H1 (cell line): Measurements from ENCODE around the gene RNF8. TPM values are rescaled to one million over a fixed set of nuclear protein-coding genes. Genes with fewer than 3 reads are reported as not detected.

Experiments
- CTCF ChIA-PET: fragments of 300-600 bp; sonication (Branson Sonifier 250); formaldehyde crosslinking; loops from one replicate; lab custom pipeline; 2021; ENCODE audit not compliant: partially characterized antibody; lab: Charles Lee
- POLR2A ChIA-PET: fragments of 300-600 bp; sonication (Branson Sonifier 250); formaldehyde crosslinking; loops from one replicate; lab custom pipeline; 2021; ENCODE audit warnings: inconsistent platforms; ENCODE audit not compliant: partially characterized antibody; lab: Charles Lee
- DNase-seq, 2 experiments: peaks; one replicate each; pipeline versions ENCODE4 v3.0.0 to v3.0.0-alpha.2; 2010 to 2022; ENCODE audit warnings: low spot score in 2 of 2, low read depth in 1 of 2, mixed read lengths in 1 of 2
- FAIRE-seq: peaks from 2 replicates; lab custom pipeline; 2011; peaks lifted over from hg19 to GRCh38; lab: Jason Lieb, UNC
- H2AFZ ChIP-seq: 2 replicates; pipeline ENCODE4 v1.8.1; 2012; ENCODE audit warnings: low read length, inconsistent platforms
- H2AK5ac ChIP-seq: 2 replicates; pipeline ENCODE4 v1.6.1; 2013; ENCODE audit warnings: low read depth, low read length
- H2BK120ac ChIP-seq: replicated peaks from 2 replicates; pipeline ENCODE3; 2013; ENCODE audit warnings: low read depth, low read length, inconsistent platforms
- H2BK12ac ChIP-seq: 2 replicates; pipeline ENCODE4 v1.6.1; 2013; ENCODE audit warnings: low read depth, low read length
- H2BK15ac ChIP-seq: 2 replicates; pipeline ENCODE4 v1.6.1; 2013; ENCODE audit warnings: low read length
- H2BK20ac ChIP-seq: 2 replicates; pipeline ENCODE4 v1.6.1; 2013; ENCODE audit warnings: low read length
- H2BK5ac ChIP-seq: 2 replicates; pipeline ENCODE4 v1.6.1; 2013; ENCODE audit warnings: low read depth, low read length
- H3K14ac ChIP-seq: 2 replicates; pipeline ENCODE4 v1.6.1; 2013; ENCODE audit warnings: inconsistent platforms; ENCODE audit not compliant: insufficient read length
- H3K18ac ChIP-seq: 2 replicates; pipeline ENCODE4 v1.6.1; 2013; ENCODE audit warnings: low read length; ENCODE audit errors: extremely low read depth
- H3K23ac ChIP-seq: 2 replicates; pipeline ENCODE4 v1.6.1; 2013; ENCODE audit warnings: inconsistent platforms; ENCODE audit not compliant: insufficient read length
- H3K23me2 ChIP-seq: 2 replicates; pipeline ENCODE4 v1.6.1; 2013; ENCODE audit warnings: low read depth, low read length
- H3K27ac ChIP-seq: 2 replicates; pipeline ENCODE4 v1.6.1; 2011; ENCODE audit warnings: low read depth, low read length, inconsistent platforms
- H3K27me3 ChIP-seq, 4 experiments: replicated peaks in 1 of 4; 1 replicate in 1 of 4; 2 replicates in 3 of 4; pipeline versions ENCODE4 v1.6.1 to v1.8.1; 2011 to 2013; ENCODE audit warnings: low read length in 3 of 4, mild to moderate bottlenecking in 3 of 4, inconsistent platforms in 2 of 4, mixed read lengths in 2 of 4, moderate library complexity in 1 of 4; ENCODE audit not compliant: control insufficient read depth in 3 of 4, insufficient read depth in 3 of 4; ENCODE audit errors: extremely low read depth in 1 of 4
- H3K36me3 ChIP-seq, 4 experiments: 2 replicates each; pipeline versions ENCODE4 v1.6.1 to v1.8.1; 2011 to 2013; ENCODE audit warnings: mild to moderate bottlenecking in 4 of 4, low read length in 3 of 4, moderate library complexity in 2 of 4, control low read depth in 1 of 4, inconsistent platforms in 1 of 4; ENCODE audit not compliant: insufficient read depth in 4 of 4, control insufficient read depth in 2 of 4
- H3K4ac ChIP-seq: replicated peaks from 2 replicates; pipeline ENCODE3; 2013; ENCODE audit warnings: low read length, low read depth, mixed read lengths, inconsistent platforms; ENCODE audit not compliant: insufficient read length
- H3K4me1 ChIP-seq, 4 experiments: replicated peaks in 1 of 4; 1 replicate in 1 of 4; 2 replicates in 3 of 4; pipeline versions ENCODE4 v1.6.1 to v1.8.1; 2011 to 2013; ENCODE audit warnings: low read length in 3 of 4, inconsistent platforms in 2 of 4, mixed read lengths in 1 of 4; ENCODE audit not compliant: insufficient read depth in 4 of 4, control insufficient read depth in 3 of 4
- H3K4me2 ChIP-seq, 2 experiments: 2 replicates each; pipeline versions ENCODE4 v1.6.1 to v1.8.1; 2011 to 2013; ENCODE audit warnings: low read depth in 2 of 2, low read length in 2 of 2, control low read depth in 1 of 2, inconsistent platforms in 1 of 2, mild to moderate bottlenecking in 1 of 2; ENCODE audit not compliant: insufficient read depth in 1 of 2
- H3K4me3 ChIP-seq, 4 experiments: fragments of 200-600, 300-600 bp in 1 of 4; sonication (generic), shearing (Covaris generic), sonication (Bioruptor Twin) in 1 of 4; 2 replicates each; pipeline versions ENCODE4 v1.5.1 to v1.8.1; 2011 to 2016; ENCODE audit warnings: low read length in 4 of 4, low read depth in 3 of 4, control low read depth in 2 of 4, inconsistent platforms in 2 of 4, mild to moderate bottlenecking in 2 of 4, mixed read lengths in 1 of 4, moderate library complexity in 1 of 4; ENCODE audit not compliant: insufficient read depth in 2 of 4; ENCODE audit errors: extremely low read depth in 1 of 4
- H3K56ac ChIP-seq: replicated peaks from 2 replicates; pipeline ENCODE3; 2013; ENCODE audit warnings: low read depth, mild to moderate bottlenecking, mixed read lengths, low read length, inconsistent platforms; ENCODE audit not compliant: insufficient read length
- H3K79me1 ChIP-seq: 2 replicates; pipeline ENCODE4 v1.6.1; 2013; ENCODE audit warnings: low read depth, low read length, control low read depth
- H3K79me2 ChIP-seq, 2 experiments: 2 replicates each; pipeline versions ENCODE4 v1.6.1 to v1.8.1; 2012 to 2013; ENCODE audit warnings: low read length in 2 of 2, mild to moderate bottlenecking in 2 of 2, inconsistent platforms in 1 of 2; ENCODE audit not compliant: insufficient read depth in 2 of 2, control insufficient read depth in 1 of 2
- H3K9ac ChIP-seq, 4 experiments: replicated peaks in 1 of 4; 1 replicate in 1 of 4; 2 replicates in 3 of 4; pipeline versions ENCODE4 v1.6.1 to v1.8.1; 2011 to 2013; ENCODE audit warnings: low read depth in 3 of 4, low read length in 3 of 4, control low read depth in 2 of 4, mild to moderate bottlenecking in 2 of 4, moderate library complexity in 2 of 4, inconsistent platforms in 1 of 4; ENCODE audit errors: extremely low read depth in 1 of 4
- H3K9me3 ChIP-seq, 2 experiments: 2 replicates each; pipeline versions ENCODE4 v1.6.1 to v1.8.1; 2012 to 2013; ENCODE audit warnings: mild to moderate bottlenecking in 2 of 2, moderate library complexity in 2 of 2, control low read depth in 1 of 2, inconsistent platforms in 1 of 2, low read depth in 1 of 2, low read length in 1 of 2, mixed read lengths in 1 of 2; ENCODE audit not compliant: insufficient read depth in 2 of 2
- H4K20me1 ChIP-seq, 2 experiments: replicated peaks in 1 of 2; 2 replicates each; pipeline versions ENCODE3 to v1.8.1; 2011 to 2013; ENCODE audit warnings: inconsistent platforms in 2 of 2, low read length in 2 of 2, mild to moderate bottlenecking in 1 of 2; ENCODE audit not compliant: insufficient read depth in 2 of 2, control insufficient read depth in 1 of 2
- H4K5ac ChIP-seq: 2 replicates; pipeline ENCODE4 v1.6.1; 2013; ENCODE audit warnings: low read length, low read depth, mixed read lengths, inconsistent platforms; ENCODE audit not compliant: insufficient read length
- H4K8ac ChIP-seq: 2 replicates; pipeline ENCODE4 v1.8.0; 2013; ENCODE audit warnings: mild to moderate bottlenecking, moderate library complexity, low read length, inconsistent platforms; ENCODE audit not compliant: insufficient read depth; ENCODE audit errors: extremely low read depth
- H4K91ac ChIP-seq: replicated peaks from 2 replicates; pipeline ENCODE3; 2013; ENCODE audit warnings: low read length, mixed read lengths, inconsistent platforms; ENCODE audit not compliant: insufficient read length
- SAP30 ChIP-seq: fragments of 300-600 bp; sonication (generic); IDR thresholded peaks from 2 replicates; pipeline ENCODE4 v1.7.1; 2012; ENCODE audit warnings: low read length, moderate library complexity, mild to moderate bottlenecking, inconsistent platforms; ENCODE audit not compliant: insufficient read depth, insufficient replicate concordance
- WGBS, 2 experiments: shearing (Covaris generic) in 1 of 2; methylation state at CpG; one replicate each; pipeline versions ENCODE4 v1.1.6 to v1.1.7; 2013 to 2015; ENCODE audit warnings: low lambda C conversion rate in 2 of 2, mixed read lengths in 2 of 2, inconsistent platforms in 1 of 2, low coverage in 1 of 2, missing lambda C conversion rate in 1 of 2; ENCODE audit not compliant: insufficient replicate concordance in 2 of 2, insufficient coverage in 1 of 2, insufficient read length in 1 of 2; ENCODE audit errors: extremely low coverage in 1 of 2, missing lambda C conversion rate in 1 of 2; 5-methylcytosine and 5-hydroxymethylcytosine counted together
- polyA plus RNA-seq, 7 experiments: library from polyadenylated mRNA; depleted of rRNA in 3 of 7; stranded (reverse) in 5 of 7; unstranded in 2 of 7; fragments of >200 nt in 5 of 7; fragments of 200-250 nt in 2 of 7; gene quantifications; 1 replicate in 5 of 7; 2 replicates in 1 of 7; 4 replicates in 1 of 7; pipeline versions ENCODE4 v1.2.1 to v1.2.3, GENCODE V29; 2011 to 2013; ENCODE audit warnings: missing spikeins in 2 of 7, mixed read lengths in 2 of 7
- total RNA-seq: library from RNA; stranded (reverse); fragmentation: NEBNext Ultra II Directional; extraction: Animal tissue kit (Norgen Biotek cat#: 25700); gene quantifications from 2 replicates; pipeline ENCODE4 v1.2.1, GENCODE V29; 2021

The RNF8 gene
- total and polyA plus RNA-seq, 2 of the 8 experiments (the other 6 are each of a cell fraction or from before 2014, with no cell fraction given) = 20.3 to 44.7 TPM

DNA sequence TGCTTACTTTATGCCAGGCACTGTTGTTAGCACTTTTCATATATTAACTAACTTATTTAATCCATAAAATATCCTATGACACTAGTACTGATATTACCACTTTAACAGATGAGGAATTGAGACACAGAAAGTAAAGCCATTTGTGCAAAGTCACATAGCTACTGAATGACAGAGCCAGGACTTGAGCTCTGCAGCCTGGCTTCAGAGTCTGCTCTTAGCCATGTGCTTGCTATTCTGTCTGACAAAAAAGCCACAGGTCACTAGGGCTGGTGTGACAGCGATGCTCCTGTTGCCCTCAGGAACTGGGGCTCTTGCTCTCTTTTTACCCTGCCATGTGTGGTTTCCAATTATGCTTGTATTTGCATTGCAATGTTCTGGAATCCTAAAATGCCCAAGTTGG is 44.7 kb upstream of the RNF8 start:
- Histone ChIP-seq H3K23me2 (no peaks in the 10 kb centered on the region), H3K36me3 (peaks cover 4 to 18% (median 9%) of the 10 kb centered on the region in 4 experiments; a peak in 6 of 8 replicates), H4K8ac (no peak overlapping the region), H2BK120ac (no peak overlapping the region), H4K20me1 (peaks cover 0 to 4% of the 10 kb centered on the region in 2 experiments), H3K23ac (no peak overlapping the region), H3K4me2 (no peak overlapping the region), H3K18ac (no peak overlapping the region), H3K4me3 (no peak overlapping the region), H2BK12ac (no peak overlapping the region), H3K79me2 (no peaks in the 10 kb centered on the region), H2AK5ac (no peak overlapping the region), H2BK20ac (no peak overlapping the region), H4K91ac (no peak overlapping the region), H3K4ac (no peak overlapping the region), H3K14ac (no peak overlapping the region), H2BK5ac (no peak overlapping the region), H3K27ac (no peak overlapping the region), H3K56ac (no peak overlapping the region), H4K5ac (no peak overlapping the region), H2AFZ (no peak overlapping the region), H3K9ac (no peak overlapping the region), H3K79me1 (no peaks in the 10 kb centered on the region), H3K27me3 (no peaks in the 10 kb centered on the region), H2BK15ac (no peak overlapping the region), H3K4me1 (no peaks in the 10 kb centered on the region), H3K9me3 (no peaks in the 10 kb centered on the region)
- WGBS, 2 experiments = 100% methylated on average over 1 of the region's 1 CpG; no CpG with 5 or more reads in 1 of the 2 experiments
- DNase-seq = no peak
- FAIRE-seq = no peak
- ChIA-PET CTCF (interaction anchor here (0.6 to 2.9 kb wide), 3 partner anchors 11 to 642 kb away, joined by 3 to 7 read pairs (median 3); no protein-coding TSS in a partner anchor), POLR2A (interaction anchor here (0.7 to 1.4 kb wide), 3 partner anchors 11 to 44 kb away, joined by 3 to 4 read pairs (median 3); no protein-coding TSS in a partner anchor)
- TF ChIP-seq SAP30 = no peak
